ENCODE measurements around the gene CTDSP2. TPM values are rescaled to one million over a fixed set of nuclear protein-coding genes. Genes with fewer than 3 reads are reported as not detected.

Gene CTDSP2
- total and polyA plus RNA-seq, 2 of the 8 experiments (the other 6 are each of a cell fraction or from before 2014, with no cell fraction given), result 71.3 to 91.7 TPM

GRCh38 chr12:57868851-57869268 lies 22.3 kb upstream of the CTDSP2 start:
- Histone ChIP-seq H3K9ac (replicated peaks in 1 of 4; ENCODE audit: extremely low read depth in 1 of 4, low read depth in 3 of 4, low read length in 3 of 4) (no peak overlapping the region), H2AK5ac (ENCODE audit: low read depth, low read length) (no peak overlapping the region)
- CTCF ChIA-PET (ENCODE audit: partially characterized antibody), result interaction anchor here (0.6 to 2.7 kb wide), 10 partner anchors 12 to 88 kb away, joined by 3 to 21 read pairs (median 8); no protein-coding TSS in a partner anchor

More at GRCh38 chr12:57868851-57869268, 22.3 kb upstream of the CTDSP2 start:
- H3K27ac ChIP-seq (ENCODE audit: low read depth, low read length), result no peak overlapping the region
- H3K27me3 ChIP-seq (replicated peaks in 1 of 4; ENCODE audit: control insufficient read depth in 3 of 4, extremely low read depth in 1 of 4, insufficient read depth in 3 of 4, low read length in 3 of 4), result peaks cover 0 to 20% (median 9%) of the 10 kb centered on the region in 4 experiments; a peak in 5 of 7 replicates
- no peak overlapping the region for H3K23ac ChIP-seq (ENCODE audit: insufficient read length)
- H3K36me3 ChIP-seq (ENCODE audit: control insufficient read depth in 2 of 4, insufficient read depth in 4 of 4, low read length in 3 of 4), result no peaks in the 10 kb centered on the region
- no peak overlapping the region for H3K56ac ChIP-seq (replicated peaks; ENCODE audit: insufficient read length, low read depth, low read length)
- peak overlapping the region; percentile 1; the same call in 1 of the 2 replicates for H4K8ac ChIP-seq (ENCODE audit: extremely low read depth, insufficient read depth, low read length)
- H4K20me1 ChIP-seq (replicated peaks in 1 of 2; ENCODE audit: control insufficient read depth in 1 of 2, insufficient read depth in 2 of 2, low read length in 2 of 2), result no peaks in the 10 kb centered on the region
- no peak for FAIRE-seq
- peak overlapping the region; percentile 4; the same call in 1 of the 2 replicates for H2AFZ ChIP-seq (ENCODE audit: low read length)
- H2BK5ac ChIP-seq (ENCODE audit: low read depth, low read length), result peak overlapping the region; percentile 57; the same call in 1 of the 2 replicates
- H3K4ac ChIP-seq (replicated peaks; ENCODE audit: insufficient read length, low read depth, low read length), result no peak overlapping the region
- H3K79me2 ChIP-seq (ENCODE audit: control insufficient read depth in 1 of 2, insufficient read depth in 2 of 2, low read length in 2 of 2), result no peaks in the 10 kb centered on the region
- H3K23me2 ChIP-seq (ENCODE audit: low read depth, low read length), result peaks cover 3% of the 10 kb centered on the region
- H2BK15ac ChIP-seq (ENCODE audit: low read length), result no peak overlapping the region
- H2BK20ac ChIP-seq (ENCODE audit: low read length), result 0 out of 2 replicates have a peak overlapping the region, but pooled peaks have one; percentile 43
- TF ChIP-seq MAX (IDR thresholded peaks at IDR 0.05) (peak; percentile 57), CTCF (IDR thresholded peaks at IDR 0.05; ENCODE audit: control extremely low read depth in 1 of 3, insufficient read depth in 1 of 3, low read depth in 1 of 3, low read length in 3 of 3) (no peak)
- DNase-seq (ENCODE audit: low read depth in 1 of 2, low spot score in 2 of 2), result peak in 1 of 2 experiments; percentile 64
- H3K18ac ChIP-seq (ENCODE audit: extremely low read depth, low read length), result peak overlapping the region; percentile 54; the same call in 1 of the 2 replicates
- no peak overlapping the region for H4K5ac ChIP-seq (ENCODE audit: insufficient read length, low read depth, low read length)
- no peak overlapping the region for H2BK120ac ChIP-seq (replicated peaks; ENCODE audit: low read depth, low read length)
- no peaks in the 10 kb centered on the region for H3K9me3 ChIP-seq (ENCODE audit: insufficient read depth in 2 of 2, low read depth in 1 of 2, low read length in 1 of 2)
- no peak overlapping the region for H3K4me3 ChIP-seq (ENCODE audit: extremely low read depth in 1 of 4, insufficient read depth in 2 of 4, low read depth in 3 of 4, low read length in 4 of 4)
- peaks cover 0 to 12% (median 6%) of the 10 kb centered on the region in 4 experiments; a peak in 5 of 7 replicates for H3K4me1 ChIP-seq (replicated peaks in 1 of 4; ENCODE audit: control insufficient read depth in 3 of 4, insufficient read depth in 4 of 4, low read length in 3 of 4)
- POLR2A ChIA-PET (ENCODE audit: partially characterized antibody), result interaction anchor here (0.8 to 29.9 kb wide), 6 partner anchors 10 to 46 kb away, joined by 4 to 722 read pairs (median 6); partner anchors contain the start of gene CTDSP2
- no peak overlapping the region for H3K4me2 ChIP-seq (ENCODE audit: insufficient read depth in 1 of 2, low read depth in 2 of 2, low read length in 2 of 2)
- H4K91ac ChIP-seq (replicated peaks; ENCODE audit: insufficient read length, low read length), result peak overlapping the region; percentile 33
- no peaks in the 10 kb centered on the region for H3K79me1 ChIP-seq (ENCODE audit: low read depth, low read length)
- WGBS, 2 experiments (ENCODE audit: extremely low coverage in 1 of 2, insufficient coverage in 1 of 2, insufficient read length in 1 of 2, insufficient replicate concordance in 2 of 2, low coverage in 1 of 2, low lambda C conversion rate in 2 of 2, missing lambda C conversion rate in 1 of 2), result 64% methylated on average over 11 of the region's 11 CpGs; no CpG with 5 or more reads in 1 of the 2 experiments
- peak overlapping the region; percentile 43; the same call in 1 of the 2 replicates for H2BK12ac ChIP-seq (ENCODE audit: low read depth, low read length)
- H3K14ac ChIP-seq (ENCODE audit: insufficient read length), result no peak overlapping the region

All from H1 (cell line).